ACHN (cell line): ENCODE results near the gene SPO11.
A peak's percentile ranks its signal among the peaks of the same experiment; 100 is the strongest.
"Not testable (repeated sequence)": the region's sequence is repeated elsewhere in the genome, so short reads cannot be mapped to it uniquely, and the experiment has no call there.

Experiments used
- DNase-seq: peaks from one replicate; pipeline ENCODE4 v3.0.0-alpha.2; 2015
- in situ Hi-C: cut with HindIII; loops from 2 replicates; pipeline ENCODE4 v1.10.0; 2017; ENCODE audit warnings: low sequenced_read_pairs, low pct_ligation_motif_present, low pct_unique_long_range_greater_than_20kb

The SPO11 gene

GRCh38 chr20:57326667-57327455 lies 2.7 kb upstream of the SPO11 start:
- in situ Hi-C loops: no loop called here
- DNase-seq: no peak

DNA sequence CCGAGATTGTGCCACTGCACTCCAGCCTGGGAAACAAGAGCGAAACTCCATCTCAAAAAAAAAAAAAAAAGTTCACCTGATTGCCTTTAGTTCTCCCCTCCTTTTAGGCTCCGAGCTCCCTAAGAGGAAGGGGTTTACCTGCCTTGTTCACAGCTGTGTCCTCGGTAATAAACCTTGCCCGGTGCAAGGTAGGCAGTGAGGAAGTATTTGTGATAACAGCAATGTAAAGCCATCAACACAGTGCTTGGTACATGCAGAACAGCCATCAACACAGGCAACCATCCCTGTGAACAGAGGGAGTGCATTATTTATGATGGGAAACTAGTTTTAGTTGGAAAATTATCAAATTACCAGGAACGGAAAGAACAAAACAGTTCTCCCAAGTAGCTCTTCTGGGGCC lies 1.8 kb upstream of the SPO11 start:
- DNase-seq: no peak
- in situ Hi-C loops: no loop called here

DNA sequence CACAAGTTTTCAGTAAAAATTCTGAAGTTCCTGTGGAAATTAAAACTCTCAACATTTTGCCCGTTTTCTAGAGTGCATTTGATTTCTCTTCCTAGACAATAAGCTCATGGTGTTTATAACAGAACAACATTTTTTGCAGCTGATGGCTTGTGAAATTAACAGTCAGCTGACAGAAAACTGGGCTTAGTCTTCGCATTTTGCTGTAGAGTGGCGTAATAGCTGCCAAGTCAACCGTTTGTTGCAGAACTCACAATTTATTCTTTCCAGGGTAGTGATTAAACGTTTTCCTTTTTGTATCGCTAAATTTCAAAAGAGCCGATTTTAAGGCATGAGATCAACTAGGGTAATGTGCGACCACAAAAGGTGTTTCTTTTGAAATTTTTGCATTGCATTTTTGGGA lies 1.4 kb downstream of the SPO11 start:
- DNase-seq: no peak
- in situ Hi-C loops: no loop called here

GRCh38 chr20:57332105-57333089 lies 2.8 kb downstream of the SPO11 start:
- DNase-seq: no peak
- in situ Hi-C loops: no loop called here

- in situ Hi-C loops: no loop called here
- DNase-seq: peak; percentile 5
Measured at GRCh38 chr20:57335392-57335791, 5.8 kb downstream of the SPO11 start.

DNA sequence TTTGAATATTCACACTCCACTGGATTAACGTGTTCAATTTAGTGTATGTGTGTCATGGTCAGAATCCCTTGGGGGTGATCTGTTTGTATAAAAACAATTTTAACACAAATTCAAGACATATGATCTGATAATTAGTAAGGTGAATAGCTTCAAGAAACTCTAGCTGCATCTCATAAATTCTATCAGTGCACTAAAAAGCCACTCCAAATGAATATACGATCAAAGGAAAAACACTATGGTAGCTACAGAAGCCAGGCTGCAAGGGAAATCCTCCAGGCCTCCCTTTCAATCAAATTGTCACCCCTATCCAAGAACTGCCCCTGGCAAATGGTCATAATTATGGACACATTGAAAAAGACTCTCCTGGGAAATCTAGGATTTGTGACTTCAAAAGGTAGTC lies 12.1 kb downstream of the SPO11 start:
- DNase-seq: no peak
- in situ Hi-C loops: no loop called here

- in situ Hi-C loops: no loop called here
- no peak for DNase-seq
Measured at GRCh38 chr20:57342829-57343228, 13.2 kb downstream of the SPO11 start.

DNA sequence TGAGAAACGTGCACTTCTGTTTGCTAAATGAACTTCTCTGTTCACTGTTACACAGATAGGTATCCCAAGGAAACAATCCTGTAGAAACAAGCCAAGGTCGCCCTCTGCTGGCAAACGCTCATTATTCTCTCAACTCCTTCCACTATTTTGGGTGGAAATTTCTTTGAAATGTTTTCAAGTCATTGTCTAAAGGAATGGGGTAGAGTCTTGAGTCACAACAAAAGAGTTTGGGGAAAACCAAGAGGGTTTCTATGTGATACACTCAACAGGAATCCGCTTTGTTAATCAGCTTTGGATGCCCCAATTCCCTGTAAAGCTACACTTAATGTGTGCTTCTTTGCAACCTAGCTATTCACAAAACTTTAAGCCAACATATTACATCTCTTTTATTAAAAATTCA lies 16.9 kb downstream of the SPO11 start:
- DNase-seq: peak; percentile 64
- in situ Hi-C loops: no loop called here

- in situ Hi-C loops: no loop called here
- DNase-seq: no peak
Measured at GRCh38 chr20:57347393-57347792, 17.8 kb downstream of the SPO11 start.

DNA sequence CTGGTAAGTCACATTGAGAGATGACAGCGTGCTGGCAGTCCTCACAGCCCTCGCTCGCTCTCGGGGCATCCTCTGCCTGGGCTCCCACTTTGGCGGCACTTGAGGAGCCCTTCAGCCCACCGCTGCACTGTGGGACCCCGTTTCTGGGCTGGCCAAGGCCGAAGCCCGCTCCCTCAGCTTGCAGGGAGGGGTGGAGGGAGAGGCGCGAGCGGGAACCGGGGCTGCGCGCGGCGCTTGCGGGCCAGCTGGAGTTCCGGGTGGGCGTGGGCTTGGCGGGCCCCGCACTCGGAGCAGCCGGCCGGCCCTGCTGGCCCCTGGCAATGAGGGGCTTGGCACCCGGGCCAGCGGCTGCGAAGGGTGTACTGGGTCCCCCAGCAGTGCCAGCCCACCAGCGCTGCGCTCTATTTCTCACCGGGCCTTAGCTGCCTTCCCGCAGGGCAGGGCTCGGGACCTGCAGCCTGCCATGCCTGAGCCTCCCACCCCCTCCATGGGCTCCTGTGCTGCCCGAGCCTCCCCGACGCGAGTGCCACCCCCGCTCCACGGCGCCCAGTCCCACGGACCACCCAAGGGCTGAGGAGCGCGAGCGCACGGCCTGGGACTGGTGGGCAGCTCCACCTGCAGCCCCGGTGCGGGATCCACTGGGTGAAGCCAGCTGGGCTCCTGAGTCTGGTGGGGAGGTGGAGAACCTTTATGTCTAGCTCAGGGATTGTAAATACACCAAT lies 18.8 kb downstream of the SPO11 start:
- DNase-seq, in situ Hi-C loops: not testable (repeated sequence)

DNA sequence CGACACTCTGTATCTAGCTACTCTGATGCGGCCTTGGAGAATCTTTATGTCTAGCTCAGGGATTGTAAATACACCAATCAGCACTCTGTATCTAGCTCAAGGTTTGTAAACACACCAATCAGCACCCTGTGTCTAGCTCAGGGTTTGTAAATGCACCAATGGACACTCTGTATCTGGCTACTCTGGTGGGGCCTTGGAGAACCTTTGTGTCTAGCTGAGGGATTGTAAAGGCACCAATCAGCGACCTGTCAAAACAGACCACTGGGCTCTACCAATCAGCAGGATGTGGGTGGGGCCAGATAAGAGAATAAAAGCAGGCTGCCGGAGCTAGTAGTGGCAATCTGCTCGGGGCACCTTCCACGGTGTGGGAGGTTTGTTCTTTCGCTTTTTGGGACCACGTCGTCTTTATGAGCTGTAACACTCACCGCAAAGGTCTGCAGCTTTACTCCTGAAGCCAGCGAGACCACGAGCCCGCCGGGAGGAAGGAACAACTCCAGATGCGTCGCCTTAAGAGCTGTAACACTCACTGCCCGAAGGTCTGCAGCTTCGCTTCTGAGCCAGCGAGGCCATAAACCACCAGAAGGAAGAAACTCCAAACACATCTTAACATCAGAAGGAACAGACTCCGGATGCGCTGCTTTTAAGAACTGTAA lies 19.4 kb downstream of the SPO11 start:
- DNase-seq, in situ Hi-C loops: not testable (repeated sequence)

DNA sequence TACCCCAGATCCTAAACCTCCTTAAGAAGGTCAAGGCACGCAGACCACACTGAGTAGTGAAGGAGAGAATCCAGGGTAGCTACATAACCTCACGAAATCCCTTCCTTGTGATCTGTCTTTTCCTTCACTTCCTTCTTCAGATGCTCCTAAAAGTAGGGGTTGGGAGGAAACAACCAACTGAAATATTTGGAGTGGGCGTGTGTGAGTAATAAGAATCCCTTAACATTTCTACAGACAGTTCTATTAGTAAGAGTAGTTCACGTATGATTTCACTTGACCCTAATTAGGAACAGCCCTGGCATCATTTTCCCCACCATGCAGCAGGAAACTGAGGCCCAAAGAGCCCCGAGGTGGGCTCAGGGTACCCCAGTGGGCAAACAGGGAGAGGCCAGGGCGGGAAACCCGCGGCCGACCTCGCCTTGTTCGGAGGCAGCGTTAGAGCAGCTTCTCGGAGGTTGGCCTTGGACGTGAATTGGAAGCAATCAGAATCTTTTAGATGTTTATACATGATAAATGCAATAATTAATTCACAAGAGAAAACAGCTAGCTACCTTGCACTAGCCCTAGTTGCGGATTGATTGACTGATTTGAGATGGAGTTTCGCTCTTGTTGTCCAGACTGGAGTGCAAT lies 20.6 kb downstream of the SPO11 start:
- in situ Hi-C loops: no loop called here
- no peak for DNase-seq

GRCh38 chr20:57350726-57351041 lies 21.1 kb downstream of the SPO11 start:
- DNase-seq, in situ Hi-C loops: not testable (repeated sequence)

- in situ Hi-C loops: no loop called here
- peak; percentile 90 for DNase-seq
Measured at GRCh38 chr20:57351042-57351783, 21.6 kb downstream of the SPO11 start, which contains the start of gene RAE1. TSS of gene RAE1 (plus strand) at chr20:57351255. CDS start at chr20:57354039, 2,784 bp downstream.

GRCh38 chr20:57352305-57352704 lies 22.7 kb downstream of the SPO11 start:
- in situ Hi-C loops: no loop called here

GRCh38 chr20:57353351-57353750 lies 23.7 kb downstream of the SPO11 start:
- in situ Hi-C loops: no loop called here
- DNase-seq: no peak

More at GRCh38 chr20:57352305-57352704, 22.7 kb downstream of the SPO11 start:
- no peak for DNase-seq

DNA sequence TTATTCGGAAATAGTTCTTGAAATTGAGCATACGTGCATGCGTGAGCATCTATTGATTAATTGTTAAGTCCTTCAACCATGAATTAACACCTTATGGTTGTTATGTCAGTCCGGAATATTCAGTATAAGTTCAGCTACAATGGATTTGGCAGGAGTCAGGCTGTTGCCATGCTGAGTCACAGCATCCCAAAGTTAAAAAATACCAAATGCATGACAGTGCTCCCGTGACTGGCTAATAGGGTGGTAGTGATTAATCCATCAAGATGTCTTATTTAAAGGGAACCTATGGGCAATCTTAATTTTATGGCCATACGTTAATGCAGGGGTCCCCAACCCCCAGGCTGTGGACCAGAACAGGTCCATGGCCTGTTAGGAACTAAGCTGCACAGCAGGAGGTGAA lies 31.9 kb downstream of the SPO11 start:
- in situ Hi-C loops: no loop called here
- peak; percentile 41 for DNase-seq
